ENCODE measurements around the gene IP6K1. TPM values are rescaled to one million over a fixed set of nuclear protein-coding genes. Genes with fewer than 3 reads are reported as not detected.
A peak's percentile ranks its signal among the peaks of the same experiment; 100 is the strongest.

Gene IP6K1
- total RNA-seq, 3 donors from 2014 or later: 24.8 to 45.9 (median 45.8) TPM

DNA sequence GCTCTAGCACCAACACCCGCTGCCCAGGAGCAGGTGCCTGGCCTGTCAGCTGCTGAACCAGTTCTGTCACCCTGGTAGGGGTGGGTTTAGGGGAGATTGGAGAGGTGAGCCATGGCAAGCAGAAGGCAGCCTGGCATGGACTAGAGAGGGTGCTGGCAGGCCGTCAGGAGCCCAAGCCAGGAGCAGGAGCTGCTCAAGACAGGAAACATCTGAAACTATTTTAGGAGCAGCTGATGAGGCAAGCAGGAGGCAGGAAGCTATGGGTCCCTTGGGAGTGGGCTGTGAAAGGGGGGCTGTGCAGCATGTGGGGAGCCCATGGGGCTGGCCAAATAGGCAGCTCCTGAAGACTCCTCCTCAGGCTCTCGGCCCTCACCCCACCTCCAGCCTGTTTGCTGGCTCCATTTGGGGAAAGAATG, 19.0 kb upstream of the IP6K1 start:
- intact Hi-C loops (cut with DNase I; ENCODE audit: low total_unique reads): loop anchor here (5.0 kb wide), 1 partner anchor 37 kb away; no protein-coding TSS in a partner anchor
- Histone ChIP-seq H3K36me3 (peaks cover 5% of the 10 kb centered on the region), H3K27ac (peak overlapping the region; percentile 90 to 97), H3K4me1 (peaks cover 18 to 29% of the 10 kb centered on the region in 2 donors), H3K4me3 (peak overlapping the region in 1 of 3 donors; percentile 51), H3K27me3 (no peaks in the 10 kb centered on the region), H3K9me3 (no peaks in the 10 kb centered on the region)
- DNase-seq (ENCODE audit: low spot score in 2 of 2): peak; percentile 66 to 74
- TF ChIP-seq POLR2AphosphoS5 (IDR thresholded peaks at IDR 0.05): peak; percentile 56 to 89 (median 87)
- TF ChIP-seq POLR2A (IDR thresholded peaks at IDR 0.05): no peak
- TF ChIP-seq, protein P1, sequence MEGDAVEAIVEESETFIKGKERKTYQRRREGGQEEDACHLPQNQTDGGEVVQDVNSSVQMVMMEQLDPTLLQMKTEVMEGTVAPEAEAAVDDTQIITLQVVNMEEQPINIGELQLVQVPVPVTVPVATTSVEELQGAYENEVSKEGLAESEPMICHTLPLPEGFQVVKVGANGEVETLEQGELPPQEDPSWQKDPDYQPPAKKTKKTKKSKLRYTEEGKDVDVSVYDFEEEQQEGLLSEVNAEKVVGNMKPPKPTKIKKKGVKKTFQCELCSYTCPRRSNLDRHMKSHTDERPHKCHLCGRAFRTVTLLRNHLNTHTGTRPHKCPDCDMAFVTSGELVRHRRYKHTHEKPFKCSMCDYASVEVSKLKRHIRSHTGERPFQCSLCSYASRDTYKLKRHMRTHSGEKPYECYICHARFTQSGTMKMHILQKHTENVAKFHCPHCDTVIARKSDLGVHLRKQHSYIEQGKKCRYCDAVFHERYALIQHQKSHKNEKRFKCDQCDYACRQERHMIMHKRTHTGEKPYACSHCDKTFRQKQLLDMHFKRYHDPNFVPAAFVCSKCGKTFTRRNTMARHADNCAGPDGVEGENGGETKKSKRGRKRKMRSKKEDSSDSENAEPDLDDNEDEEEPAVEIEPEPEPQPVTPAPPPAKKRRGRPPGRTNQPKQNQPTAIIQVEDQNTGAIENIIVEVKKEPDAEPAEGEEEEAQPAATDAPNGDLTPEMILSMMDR (IDR thresholded peaks at IDR 0.05): no peak

DNA sequence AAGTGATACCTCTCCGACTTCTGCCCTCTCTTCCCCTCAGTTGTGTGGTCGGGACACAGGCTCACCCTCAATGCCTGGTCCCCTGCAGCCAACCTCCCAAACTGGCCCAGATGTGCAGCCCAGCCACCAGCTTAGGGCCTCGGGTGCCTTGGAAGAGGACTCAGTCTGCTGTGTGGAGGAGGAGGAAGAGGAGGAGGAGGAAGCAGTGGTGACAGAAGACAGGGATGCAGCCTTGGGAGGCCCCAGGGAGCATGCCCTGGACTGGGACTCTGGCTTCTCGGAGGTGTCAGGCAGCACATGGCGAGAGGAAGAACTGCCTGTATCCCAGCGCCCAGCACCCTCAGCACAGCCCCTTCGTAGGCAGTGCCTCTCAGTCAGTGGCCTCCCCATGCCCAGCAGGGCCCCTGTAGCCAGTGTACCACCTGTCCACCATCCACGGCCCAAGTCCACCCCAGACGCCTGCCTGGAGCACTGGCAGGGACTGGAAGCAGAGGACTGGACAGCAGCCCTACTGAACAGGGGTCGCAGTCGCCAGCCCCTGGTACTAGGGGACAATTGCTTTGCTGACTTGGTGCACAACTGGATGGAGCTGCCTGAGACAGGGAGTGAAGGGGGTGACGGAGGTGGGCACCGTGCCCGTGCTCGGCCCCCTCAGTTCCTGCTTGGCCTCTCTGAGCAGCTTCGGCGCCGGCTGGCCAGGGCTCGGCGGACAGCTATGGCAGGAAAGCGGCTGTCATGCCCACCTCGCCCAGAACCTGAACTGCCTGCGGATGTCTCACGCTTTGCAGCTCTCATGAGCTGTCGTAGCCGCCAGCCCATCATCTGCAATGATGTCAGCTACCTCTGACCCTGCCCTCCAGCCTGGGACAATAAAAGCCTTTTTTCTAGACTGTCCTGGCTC, 18.0 kb upstream of the IP6K1 start:
- no peak for DNase-seq (ENCODE audit: low spot score in 2 of 2)

DNA sequence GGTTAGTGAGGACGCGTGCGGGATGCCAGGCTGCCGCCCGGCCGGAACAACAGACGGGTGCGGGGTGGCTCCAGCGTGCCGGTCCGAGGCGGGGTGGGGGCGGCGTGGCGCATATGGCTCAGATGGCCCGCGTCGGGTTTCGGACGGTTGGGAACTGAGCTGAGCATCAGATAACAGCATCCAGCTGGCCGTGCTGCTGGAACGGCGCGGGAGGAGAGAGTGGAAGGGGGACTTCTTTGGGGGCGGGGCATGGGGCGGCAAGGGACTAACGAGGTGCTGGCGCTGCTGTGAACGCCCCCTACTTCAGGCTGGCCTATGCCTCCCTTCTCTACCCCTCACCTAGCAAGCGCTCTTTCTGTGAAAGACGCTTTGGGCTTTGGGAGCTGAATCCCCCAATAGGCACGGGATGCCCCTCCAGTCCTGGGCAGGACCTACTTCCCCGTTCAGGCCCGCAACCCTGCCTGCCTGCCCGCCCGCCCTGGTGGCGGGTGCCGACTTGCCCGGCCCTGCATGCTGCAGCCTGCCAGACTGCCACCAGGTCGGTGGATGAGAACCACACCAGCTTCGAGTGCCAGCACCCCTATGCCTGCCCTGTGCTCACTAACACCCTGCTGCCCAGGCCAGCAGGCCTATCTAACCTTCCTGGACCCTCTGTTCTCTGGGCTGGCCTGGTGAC, 17.3 kb upstream of the IP6K1 start:
- peak in 1 of 2 donors; percentile 76 for DNase-seq (ENCODE audit: low spot score in 2 of 2)
- H3K9me3 ChIP-seq: no peaks in the 10 kb centered on the region
- peaks cover 18 to 29% of the 10 kb centered on the region in 2 donors for H3K4me1 ChIP-seq
- no peak for TF ChIP-seq POLR2AphosphoS5 (IDR thresholded peaks at IDR 0.05)
- TF ChIP-seq, protein P1 (IDR thresholded peaks at IDR 0.05): peak in 1 of 3 donors; percentile 23
- H3K36me3 ChIP-seq: no peaks in the 10 kb centered on the region
- intact Hi-C loops (cut with DNase I; ENCODE audit: low total_unique reads): loop anchor here (5.0 kb wide), 1 partner anchor 1711 kb away; no protein-coding TSS in a partner anchor
- no peaks in the 10 kb centered on the region for H3K27me3 ChIP-seq
- peak overlapping the region; percentile 80 to 97 for H3K27ac ChIP-seq
- peak overlapping the region; percentile 84 to 90 (median 89) for H3K4me3 ChIP-seq

More for the DNA sequence above, 18.0 kb upstream of the IP6K1 start:
- Histone ChIP-seq H3K9me3 (no peaks in the 10 kb centered on the region), H3K4me1 (peaks cover 18 to 29% of the 10 kb centered on the region in 2 donors), H3K27me3 (no peaks in the 10 kb centered on the region), H3K4me3 (peak overlapping the region; percentile 84 to 90 (median 89)), H3K36me3 (peaks cover 4% of the 10 kb centered on the region), H3K27ac (peak overlapping the region; percentile 90 to 97)
- intact Hi-C loops (cut with DNase I; ENCODE audit: low total_unique reads): loop anchor here (5.0 kb wide), 2 partner anchors 38 to 1712 kb away; no protein-coding TSS in a partner anchor
- TF ChIP-seq POLR2AphosphoS5 (IDR thresholded peaks at IDR 0.05): no peak
- TF ChIP-seq, protein P1 (IDR thresholded peaks at IDR 0.05): no peak
- no peak for TF ChIP-seq POLR2A (IDR thresholded peaks at IDR 0.05)

DNA sequence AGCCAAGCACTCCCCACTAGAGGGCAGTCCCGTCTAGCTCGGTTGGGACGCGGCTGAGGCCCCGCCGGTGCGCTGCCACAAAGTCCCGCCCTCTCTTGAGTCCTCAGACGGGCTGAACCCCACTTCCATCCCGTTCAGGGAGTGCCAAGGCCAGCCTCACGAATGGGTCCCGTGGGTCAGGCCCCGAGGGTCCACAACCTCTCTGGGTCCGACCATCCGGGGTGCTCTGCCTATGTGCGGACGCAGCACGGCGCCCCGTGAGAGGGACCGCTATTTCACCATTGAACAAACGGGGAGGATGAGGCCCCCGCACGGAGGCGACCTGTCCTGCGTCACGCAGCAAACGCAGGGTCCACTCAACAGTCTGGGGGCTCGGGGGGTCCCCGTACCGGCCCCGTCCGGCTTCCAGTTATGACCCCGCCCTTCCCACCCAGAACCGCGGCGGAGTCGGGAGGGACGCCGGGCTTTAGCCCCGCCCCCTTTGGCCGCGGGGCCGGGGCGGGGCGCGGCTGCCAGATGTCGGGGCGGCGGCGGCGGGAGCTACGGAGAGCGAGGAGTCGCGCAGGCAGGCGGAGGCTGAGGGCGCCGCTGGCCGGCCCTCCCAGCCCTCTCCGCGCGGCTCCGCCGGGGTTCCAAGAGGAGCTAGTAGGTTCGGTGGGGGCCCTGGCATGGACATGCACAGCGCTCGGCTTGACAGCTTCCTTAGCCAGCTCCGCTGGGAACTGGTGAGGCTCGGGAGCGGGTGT, 16.6 kb upstream of the IP6K1 start, which contains the start of gene INKA1:
Gene INKA1 (plus strand): TSS at position 543 of the 746 bp plus-strand sequence. CDS start 132 bp downstream, at position 675.
- Histone ChIP-seq H3K27ac (peak within 1 kb of the TSS; percentile 80 to 97), H3K9me3 (no peaks in the 10 kb centered on the region), H3K36me3 (no peaks in the 10 kb centered on the region), H3K4me3 (peak within 1 kb of the TSS; percentile 84 to 90 (median 89)), H3K27me3 (no peaks in the 10 kb centered on the region), H3K4me1 (peaks cover 18 to 29% of the 10 kb centered on the region in 2 donors)
- TF ChIP-seq POLR2AphosphoS5 (IDR thresholded peaks at IDR 0.05) (peak in 2 of 3 donors; percentile 53 to 63), POLR2A (IDR thresholded peaks at IDR 0.05) (no peak)
- TF ChIP-seq, protein P1 (IDR thresholded peaks at IDR 0.05): peak; percentile 77 to 91 (median 88)
- intact Hi-C loops (cut with DNase I; ENCODE audit: low total_unique reads): loop anchor here (5.0 kb wide), 1 partner anchor 1711 kb away; no protein-coding TSS in a partner anchor
- DNase-seq (ENCODE audit: low spot score in 2 of 2): peak; percentile 80 to 90

Measured in breast epithelium (tissue), 4 donors.